Stimulated activated naive B cell treated with anti-CD40 and anti-IgM and Interleukin-4, amounts not matched to agents 10 μg/mL and 1 μg/mL and 100 μg/mL, for 72 hours (primary cell): ENCODE results near the gene ZNF557.

Experiments
- ATAC-seq, 2 donors: fragments of 150-1000 bp; cut with Tn5 transposase; replicated peaks; 2 replicates each; pipeline ENCODE4 v1.10.0; 2021; ENCODE audit warnings: moderate library complexity in 1 of 2
- DNase-seq: peaks from one replicate; pipeline ENCODE4 v3.0.0; 2021
- H3K27ac Mint-ChIP-seq: one replicate; pipeline ENCODE4 v1.8.0; 2022; ENCODE audit warnings: mild to moderate bottlenecking, mixed read lengths
- H3K27me3 Mint-ChIP-seq, 2 donors: one replicate each; pipeline ENCODE4 v1.8.0; 2022; ENCODE audit warnings: mixed read lengths in 2 of 2
- H3K36me3 Mint-ChIP-seq, 2 donors: one replicate each; pipeline ENCODE4 v1.8.0; 2022; ENCODE audit warnings: mixed read lengths in 2 of 2, mild to moderate bottlenecking in 1 of 2
- H3K4me1 Mint-ChIP-seq, 2 donors: one replicate each; pipeline ENCODE4 v1.8.0; 2022; ENCODE audit warnings: mixed read lengths in 2 of 2, mild to moderate bottlenecking in 1 of 2
- H3K4me3 Mint-ChIP-seq, 2 donors: one replicate each; pipeline ENCODE4 v1.8.0; 2022; ENCODE audit warnings: mild to moderate bottlenecking in 2 of 2, mixed read lengths in 2 of 2, moderate library complexity in 1 of 2
- H3K9me3 Mint-ChIP-seq, 2 donors: one replicate each; pipeline ENCODE4 v1.8.0; 2022; ENCODE audit warnings: mixed read lengths in 2 of 2, mild to moderate bottlenecking in 1 of 2

Gene ZNF557

GRCh38 chr19:7124782-7125181, 55.3 kb downstream of the ZNF557 start:
- ATAC-seq, result no peak
- Mint-ChIP-seq H3K9me3 (peaks cover 8 to 10% of the 10 kb centered on the region in 2 donors), H3K4me1 (no peaks in the 10 kb centered on the region), H3K36me3 (peaks cover 27 to 41% of the 10 kb centered on the region in 2 donors), H3K27me3 (no peaks in the 10 kb centered on the region), H3K27ac (no peak overlapping the region), H3K4me3 (no peak overlapping the region)
- DNase-seq, result no peak

- Mint-ChIP-seq H3K36me3 (peaks cover 27 to 41% of the 10 kb centered on the region in 2 donors), H3K4me1 (no peaks in the 10 kb centered on the region), H3K27me3 (no peaks in the 10 kb centered on the region), H3K27ac (no peak overlapping the region), H3K9me3 (peaks cover 8 to 10% of the 10 kb centered on the region in 2 donors), H3K4me3 (no peak overlapping the region)
- DNase-seq (no peak), ATAC-seq (no peak)
These were observed 55.7 kb downstream of the ZNF557 start for GRCh38 chr19:7125221-7125620.

- Mint-ChIP-seq H3K27me3 (no peaks in the 10 kb centered on the region), H3K36me3 (peaks cover 32 to 40% of the 10 kb centered on the region in 2 donors), H3K9me3 (peaks cover 8 to 10% of the 10 kb centered on the region in 2 donors), H3K27ac (no peak overlapping the region), H3K4me1 (no peaks in the 10 kb centered on the region), H3K4me3 (no peak overlapping the region)
- no peak for DNase-seq
- no peak for ATAC-seq
These were observed 56.6 kb downstream of the ZNF557 start for GRCh38 chr19:7126132-7126531.

GRCh38 chr19:7130043-7130442, 60.5 kb downstream of the ZNF557 start:
- Mint-ChIP-seq H3K4me1 (no peaks in the 10 kb centered on the region), H3K27ac (no peak overlapping the region), H3K36me3 (peaks cover 22 to 31% of the 10 kb centered on the region in 2 donors), H3K27me3 (no peaks in the 10 kb centered on the region), H3K4me3 (no peak overlapping the region), H3K9me3 (peaks cover 8 to 10% of the 10 kb centered on the region in 2 donors)
- DNase-seq (no peak), ATAC-seq (no peak)

- Mint-ChIP-seq H3K27me3 (no peaks in the 10 kb centered on the region), H3K4me3 (no peak overlapping the region), H3K27ac (no peak overlapping the region), H3K4me1 (peaks cover 0 to 1% of the 10 kb centered on the region in 2 donors), H3K36me3 (peaks cover 5 to 12% of the 10 kb centered on the region in 2 donors), H3K9me3 (no peaks in the 10 kb centered on the region)
- ATAC-seq, result no peak
- no peak for DNase-seq
These were observed 62.6 kb downstream of the ZNF557 start for GRCh38 chr19:7132054-7132453.

- H3K9me3 Mint-ChIP-seq, result no peaks in the 10 kb centered on the region
- H3K36me3 Mint-ChIP-seq, result peaks cover 8 to 14% of the 10 kb centered on the region in 2 donors
- peaks cover 0 to 1% of the 10 kb centered on the region in 2 donors for H3K4me1 Mint-ChIP-seq
- H3K4me3 Mint-ChIP-seq, result no peak overlapping the region
- no peak overlapping the region for H3K27ac Mint-ChIP-seq
- no peak for DNase-seq
- no peaks in the 10 kb centered on the region for H3K27me3 Mint-ChIP-seq
- no peak for ATAC-seq
These were observed 67.6 kb downstream of the ZNF557 start for GRCh38 chr19:7137120-7137519.
